Testis (tissue), 3 donors: Measurements from ENCODE around the gene SERINC2. TPM values are rescaled to one million over a fixed set of nuclear protein-coding genes. Genes with fewer than 3 reads are reported as not detected.

Source experiments
- DNase-seq: peaks from one replicate; pipeline ENCODE4 v3.0.0-alpha.2; 2019
- H3K27ac ChIP-seq, 2 donors: fragments of 200-600 bp; sonication (generic); one replicate each; pipeline ENCODE4 v1.5.1; 2019
- H3K27me3 ChIP-seq: fragments of 200-600 bp; sonication (generic); one replicate; pipeline ENCODE4 v1.5.1; 2019
- H3K36me3 ChIP-seq: fragments of 200-600 bp; sonication (generic); one replicate; pipeline ENCODE4 v1.5.1; 2017; ENCODE audit warnings: low read depth; ENCODE audit errors: missing control alignments
- H3K4me1 ChIP-seq: fragments of 200-600 bp; sonication (generic); one replicate; pipeline ENCODE4 v1.5.1; 2019
- H3K4me3 ChIP-seq, 2 donors: fragments of 200-600 bp; sonication (generic); one replicate each; pipeline ENCODE4 v1.5.1; 2017 to 2019
- H3K9me3 ChIP-seq: fragments of 200-600 bp; sonication (generic); one replicate; pipeline ENCODE4 v1.5.1; 2017
- CTCF ChIP-seq, 3 experiments: fragments of 450-650 bp in 2 of 3; fragments of 200-600 bp in 1 of 3; sonication (generic) in 1 of 3; IDR thresholded peaks; one replicate each; pipeline ENCODE4 v1.5.1; 2016 to 2019; ENCODE audit warnings: antibody characterized with exemption in 3 of 3, mild to moderate bottlenecking in 2 of 3, moderate library complexity in 1 of 3
- POLR2A ChIP-seq: fragments of 450-650 bp; IDR thresholded peaks from one replicate; pipeline ENCODE4 v1.6.1; 2017; ENCODE audit warnings: antibody characterized with exemption, mild to moderate bottlenecking, moderate library complexity
- WGBS, 2 donors: methylation state at CpG; one replicate each; pipeline ENCODE4 v1.1.5; 2018; 5-methylcytosine and 5-hydroxymethylcytosine counted together
- intact Hi-C: fragments of 100-400 bp; cut with DNase I; formaldehyde crosslinking; loops from one replicate; pipeline ENCODE4 v1.15.1; 2023; ENCODE audit warnings: low total_unique reads
- polyA plus RNA-seq: library from polyadenylated mRNA; stranded (reverse); fragments of 350-450 nt; fragmentation: Illumina TruSeq; extraction: RNeasy Lipid Tissue Mini Kit (QIAGEN cat#74804); gene quantifications from one replicate; pipeline ENCODE4 v1.2.3, GENCODE V29; 2014; ENCODE audit warnings: low read depth, low replicate concordance; ENCODE audit not compliant: insufficient read depth
- total RNA-seq, 2 donors: library from RNA; depleted of rRNA; stranded (reverse); fragments of >200 nt; gene quantifications; one replicate each; pipeline ENCODE4 v1.2.3, GENCODE V29; 2016

Gene SERINC2
- total and polyA plus RNA-seq, 3 donors from 2014 or later = 9.5 to 21.7 (median 10.8) TPM

- no peaks in the 10 kb centered on the region for H3K27me3 ChIP-seq
- H3K27ac ChIP-seq = no peak overlapping the region
- no peak for DNase-seq
- no peaks in the 10 kb centered on the region for H3K36me3 ChIP-seq
- H3K9me3 ChIP-seq = no peaks in the 10 kb centered on the region
- 85 to 91% methylated on average over 11 to 20 of the region's 20 CpGs for WGBS, 2 donors
- H3K4me3 ChIP-seq = no peak overlapping the region
- TF ChIP-seq POLR2A (no peak), CTCF (IDR thresholded peaks at IDR 0.05) (no peak)
- H3K4me1 ChIP-seq = no peaks in the 10 kb centered on the region
- intact Hi-C loops = no loop called here
Measured at GRCh38 chr1:31432592-31433395, 19.8 kb downstream of the SERINC2 start.

GRCh38 chr1:31433396-31433930 lies 20.4 kb downstream of the SERINC2 start:
- H3K27me3 ChIP-seq = no peaks in the 10 kb centered on the region
- H3K9me3 ChIP-seq = no peaks in the 10 kb centered on the region
- H3K36me3 ChIP-seq = no peaks in the 10 kb centered on the region
- DNase-seq = no peak
- H3K27ac ChIP-seq = no peak overlapping the region
- intact Hi-C loops = no loop called here
- no peak overlapping the region for H3K4me3 ChIP-seq
- H3K4me1 ChIP-seq = no peaks in the 10 kb centered on the region
- TF ChIP-seq POLR2A = no peak
- no peak for TF ChIP-seq CTCF (IDR thresholded peaks at IDR 0.05)
- 90 to 94% methylated on average over 6 of the region's 6 CpGs for WGBS, 2 donors

- H3K9me3 ChIP-seq = no peaks in the 10 kb centered on the region
- 61 to 69% methylated on average over 21 of the region's 21 CpGs for WGBS, 2 donors
- TF ChIP-seq CTCF (IDR thresholded peaks at IDR 0.05) (no peak), POLR2A (no peak)
- intact Hi-C loops = no loop called here
- no peak for DNase-seq
- no peaks in the 10 kb centered on the region for H3K36me3 ChIP-seq
- no peaks in the 10 kb centered on the region for H3K27me3 ChIP-seq
- no peak overlapping the region for H3K27ac ChIP-seq
- no peaks in the 10 kb centered on the region for H3K4me1 ChIP-seq
- no peak overlapping the region for H3K4me3 ChIP-seq
Measured at GRCh38 chr1:31434101-31434871, 21.3 kb downstream of the SERINC2 start.

GRCh38 chr1:31434979-31435378 lies 22.0 kb downstream of the SERINC2 start:
- Histone ChIP-seq H3K27me3 (no peaks in the 10 kb centered on the region), H3K27ac (no peak overlapping the region), H3K4me3 (no peak overlapping the region), H3K9me3 (no peaks in the 10 kb centered on the region), H3K36me3 (no peaks in the 10 kb centered on the region), H3K4me1 (no peaks in the 10 kb centered on the region)
- no peak for DNase-seq
- intact Hi-C loops = no loop called here
- WGBS, 2 donors = 69 to 78% methylated on average over 10 to 12 of the region's 12 CpGs
- TF ChIP-seq POLR2A (no peak), CTCF (IDR thresholded peaks at IDR 0.05) (no peak)
